Astrocyte of the spinal cord (primary cell): ENCODE measurements around the gene HCRTR1.

ENCODE experiments used
- DNase-seq: peaks from one replicate; pipeline ENCODE4 v3.0.0; 2011; ENCODE audit warnings: low read depth, low spot score
- H3K4me3 ChIP-seq: 2 replicates; pipeline ENCODE4 v1.5.1; 2011; ENCODE audit warnings: low read depth, mild to moderate bottlenecking, low read length, moderate library complexity
- in situ Hi-C: cut with HindIII; loops from 2 replicates; pipeline ENCODE4 v1.10.0; 2017; ENCODE audit warnings: low sequenced_read_pairs
- TF ChIP-seq, protein P1 (sequence below): IDR thresholded peaks from 2 replicates; pipeline ENCODE4 v1.5.1; 2012; ENCODE audit warnings: low read depth, mild to moderate bottlenecking, low read length, inconsistent platforms

HCRTR1 gene

GRCh38 chr1:31637915-31638673, 20.6 kb downstream of the HCRTR1 start:
- no peak overlapping the region for H3K4me3 ChIP-seq
- TF ChIP-seq, protein P1, sequence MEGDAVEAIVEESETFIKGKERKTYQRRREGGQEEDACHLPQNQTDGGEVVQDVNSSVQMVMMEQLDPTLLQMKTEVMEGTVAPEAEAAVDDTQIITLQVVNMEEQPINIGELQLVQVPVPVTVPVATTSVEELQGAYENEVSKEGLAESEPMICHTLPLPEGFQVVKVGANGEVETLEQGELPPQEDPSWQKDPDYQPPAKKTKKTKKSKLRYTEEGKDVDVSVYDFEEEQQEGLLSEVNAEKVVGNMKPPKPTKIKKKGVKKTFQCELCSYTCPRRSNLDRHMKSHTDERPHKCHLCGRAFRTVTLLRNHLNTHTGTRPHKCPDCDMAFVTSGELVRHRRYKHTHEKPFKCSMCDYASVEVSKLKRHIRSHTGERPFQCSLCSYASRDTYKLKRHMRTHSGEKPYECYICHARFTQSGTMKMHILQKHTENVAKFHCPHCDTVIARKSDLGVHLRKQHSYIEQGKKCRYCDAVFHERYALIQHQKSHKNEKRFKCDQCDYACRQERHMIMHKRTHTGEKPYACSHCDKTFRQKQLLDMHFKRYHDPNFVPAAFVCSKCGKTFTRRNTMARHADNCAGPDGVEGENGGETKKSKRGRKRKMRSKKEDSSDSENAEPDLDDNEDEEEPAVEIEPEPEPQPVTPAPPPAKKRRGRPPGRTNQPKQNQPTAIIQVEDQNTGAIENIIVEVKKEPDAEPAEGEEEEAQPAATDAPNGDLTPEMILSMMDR: no peak
- no peak for DNase-seq
- in situ Hi-C loops: no loop called here

GRCh38 chr1:31639543-31639942, 22.1 kb downstream of the HCRTR1 start:
- no peak for DNase-seq
- TF ChIP-seq, protein P1: no peak
- no peak overlapping the region for H3K4me3 ChIP-seq
- in situ Hi-C loops: no loop called here

GRCh38 chr1:31640179-31640578, 22.7 kb downstream of the HCRTR1 start:
- in situ Hi-C loops: no loop called here
- TF ChIP-seq, protein P1: no peak
- DNase-seq: no peak
- H3K4me3 ChIP-seq: no peak overlapping the region

DNA sequence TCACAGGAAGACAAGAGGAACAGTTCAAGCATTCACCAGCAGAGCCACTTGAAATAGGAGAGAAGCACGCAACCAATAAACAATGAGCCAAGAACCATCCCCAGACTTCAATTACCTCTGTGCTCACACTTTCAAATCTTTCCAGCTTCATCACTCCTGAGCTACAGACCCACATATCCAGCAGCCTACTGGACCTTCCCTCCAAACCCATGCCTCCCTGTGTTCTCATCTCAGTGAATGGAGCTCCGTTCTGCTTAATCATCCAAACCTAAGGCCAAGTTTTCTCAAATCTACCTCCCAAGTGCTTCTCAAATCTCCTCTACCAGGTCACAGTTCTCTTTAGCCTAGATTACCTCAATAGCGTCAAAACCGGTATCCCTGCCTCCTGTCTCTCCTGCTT, 23.5 kb downstream of the HCRTR1 start:
- TF ChIP-seq, protein P1: no peak
- in situ Hi-C loops: no loop called here
- no peak for DNase-seq
- no peak overlapping the region for H3K4me3 ChIP-seq

- H3K4me3 ChIP-seq: no peak overlapping the region
- DNase-seq: no peak
- TF ChIP-seq, protein P1: no peak
- in situ Hi-C loops: no loop called here
Observed at GRCh38 chr1:31642366-31642765, 24.9 kb downstream of the HCRTR1 start.

- in situ Hi-C loops: no loop called here
- TF ChIP-seq, protein P1: no peak
- DNase-seq: no peak
- H3K4me3 ChIP-seq: no peak overlapping the region
Observed at GRCh38 chr1:31642897-31643296, 25.4 kb downstream of the HCRTR1 start.
